BJ (cell line): Measurements from ENCODE around the gene BATF. TPM values are rescaled to one million over a fixed set of nuclear protein-coding genes. Genes with fewer than 3 reads are reported as not detected.

Source experiments
- CTCF ChIA-PET: fragments of 350-600 bp; formaldehyde crosslinking; extraction: SDS; loops from one replicate; lab custom pipeline; 2021; ENCODE audit warnings: antibody characterized with exemption, inconsistent platforms; lab: Yijun Ruan, JAX
- POLR2A ChIA-PET: fragments of 300-600 bp; sonication (Branson Sonifier 250); formaldehyde crosslinking; extraction: SDS; loops from one replicate; lab custom pipeline; 2021; ENCODE audit warnings: antibody characterized with exemption; lab: Charles Lee
- DNase-seq: peaks from one replicate; pipeline ENCODE4 v3.0.0-alpha.2; 2011; ENCODE audit warnings: low read depth
- H3K27me3 ChIP-seq: 2 replicates; pipeline ENCODE4 v1.6.0; 2011; ENCODE audit warnings: low read length; ENCODE audit not compliant: control insufficient read depth, insufficient read depth
- H3K36me3 ChIP-seq: 2 replicates; pipeline ENCODE4 v1.5.1; 2011; ENCODE audit warnings: low read length; ENCODE audit not compliant: control insufficient read depth, insufficient read depth
- H3K4me3 ChIP-seq: 2 replicates; pipeline ENCODE4 v1.5.1; 2011; ENCODE audit warnings: low read depth, mild to moderate bottlenecking, control low read depth, low read length
- polyA plus RNA-seq: library from polyadenylated mRNA; depleted of rRNA; stranded (reverse); fragments of >200 nt; gene quantifications from 2 replicates; pipeline ENCODE4 v1.2.3, GENCODE V29; 2011
- TF ChIP-seq, protein P1 (sequence below): IDR thresholded peaks from 2 replicates; pipeline ENCODE4 v1.5.1; 2011; ENCODE audit warnings: low read depth, mild to moderate bottlenecking, control low read depth, inconsistent platforms, low read length, moderate library complexity; ENCODE audit not compliant: insufficient read depth

Gene BATF
- polyA plus RNA-seq, 1 experiment, result not detected

DNA sequence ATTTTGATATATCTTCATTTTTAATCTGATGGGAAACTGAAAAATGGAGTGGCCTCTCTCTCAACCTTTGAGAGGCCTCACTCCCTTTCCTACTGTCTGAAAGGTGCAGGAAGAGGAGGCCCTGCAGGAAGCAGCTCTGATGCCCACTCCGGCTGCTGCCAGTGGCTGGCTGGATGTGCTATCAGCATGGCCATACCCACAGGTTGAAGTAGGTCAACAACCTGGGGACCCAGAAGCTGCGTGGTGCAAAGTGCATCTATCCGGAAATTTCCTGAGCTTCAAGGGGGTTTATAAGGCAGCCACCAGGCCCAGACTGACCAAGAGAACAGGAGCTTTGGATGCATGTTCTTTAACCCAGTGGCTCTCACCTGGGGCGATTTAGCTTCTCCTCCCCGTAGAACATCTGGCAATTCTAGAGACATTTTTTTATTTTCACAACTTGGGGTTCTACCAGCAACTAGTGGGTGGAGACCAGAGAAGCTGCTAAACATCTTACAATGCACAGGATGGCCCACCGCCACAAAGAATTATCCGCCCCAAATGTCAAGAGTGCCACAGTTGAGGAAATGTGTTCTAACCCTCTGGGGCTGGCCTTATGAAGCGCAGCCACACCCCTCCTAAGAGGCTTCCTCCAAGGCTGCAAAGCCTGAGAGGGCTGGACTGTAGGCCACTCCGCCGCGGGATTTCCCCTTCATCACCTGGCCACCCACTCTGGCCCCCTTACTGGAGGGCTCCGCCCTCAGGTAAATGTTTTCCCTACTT, 8.2 kb upstream of the BATF start:
- DNase-seq, result no peak
- TF ChIP-seq, protein P1, sequence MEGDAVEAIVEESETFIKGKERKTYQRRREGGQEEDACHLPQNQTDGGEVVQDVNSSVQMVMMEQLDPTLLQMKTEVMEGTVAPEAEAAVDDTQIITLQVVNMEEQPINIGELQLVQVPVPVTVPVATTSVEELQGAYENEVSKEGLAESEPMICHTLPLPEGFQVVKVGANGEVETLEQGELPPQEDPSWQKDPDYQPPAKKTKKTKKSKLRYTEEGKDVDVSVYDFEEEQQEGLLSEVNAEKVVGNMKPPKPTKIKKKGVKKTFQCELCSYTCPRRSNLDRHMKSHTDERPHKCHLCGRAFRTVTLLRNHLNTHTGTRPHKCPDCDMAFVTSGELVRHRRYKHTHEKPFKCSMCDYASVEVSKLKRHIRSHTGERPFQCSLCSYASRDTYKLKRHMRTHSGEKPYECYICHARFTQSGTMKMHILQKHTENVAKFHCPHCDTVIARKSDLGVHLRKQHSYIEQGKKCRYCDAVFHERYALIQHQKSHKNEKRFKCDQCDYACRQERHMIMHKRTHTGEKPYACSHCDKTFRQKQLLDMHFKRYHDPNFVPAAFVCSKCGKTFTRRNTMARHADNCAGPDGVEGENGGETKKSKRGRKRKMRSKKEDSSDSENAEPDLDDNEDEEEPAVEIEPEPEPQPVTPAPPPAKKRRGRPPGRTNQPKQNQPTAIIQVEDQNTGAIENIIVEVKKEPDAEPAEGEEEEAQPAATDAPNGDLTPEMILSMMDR, result no peak

DNA sequence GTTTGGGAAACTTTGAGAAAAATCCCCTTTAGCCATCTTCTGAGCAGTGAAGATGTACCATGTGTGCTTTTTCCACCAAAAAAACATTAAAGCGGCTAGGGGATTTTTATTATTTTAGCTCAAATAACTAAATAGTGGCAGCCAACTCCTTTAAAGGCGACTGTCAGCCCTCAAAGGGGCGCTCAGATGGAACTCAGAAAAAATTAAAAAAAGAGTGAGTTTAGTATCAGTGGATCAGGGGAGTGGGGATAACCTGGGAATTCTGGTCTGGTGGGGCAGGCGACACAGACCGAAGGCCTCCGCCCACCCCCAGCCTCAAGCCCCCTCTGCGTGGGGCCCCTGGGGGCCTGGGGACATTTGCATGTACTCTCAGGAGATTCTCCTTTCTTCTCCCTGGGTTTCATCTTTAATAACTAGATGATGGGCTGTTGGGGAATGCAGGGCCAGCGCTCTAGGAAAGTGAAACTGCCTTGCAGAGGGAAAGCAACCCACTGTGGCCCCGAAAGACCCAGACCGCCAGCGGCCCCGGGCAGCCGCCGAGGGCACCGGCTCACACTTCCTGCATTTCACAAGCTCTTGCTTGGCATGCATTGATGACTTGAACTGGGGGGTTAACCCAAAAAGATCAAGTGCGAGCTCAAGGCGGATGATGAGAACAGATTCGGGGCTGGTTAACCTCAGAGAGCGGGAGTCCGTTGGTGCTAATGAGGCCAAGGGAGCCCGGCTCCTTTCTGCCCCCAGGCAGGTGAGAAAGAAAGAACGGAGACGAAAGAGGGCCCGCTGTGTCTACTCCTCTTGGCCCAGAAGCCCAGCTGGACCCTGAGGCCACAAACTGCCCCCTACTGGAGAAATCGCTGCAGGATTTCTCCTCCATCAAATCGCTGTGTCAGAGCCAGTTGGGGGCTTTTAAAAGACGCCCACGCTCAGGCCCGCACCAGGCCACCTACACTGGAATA, 7.3 kb upstream of the BATF start:
- Histone ChIP-seq H3K36me3 (no peaks in the 10 kb centered on the region), H3K27me3 (peaks cover 7% of the 10 kb centered on the region), H3K4me3 (peak overlapping the region; percentile 29)
- TF ChIP-seq, protein P1, result no peak
- POLR2A ChIA-PET, result no interaction called here
- DNase-seq, result no peak
- CTCF ChIA-PET, result interaction anchor here (0.5 kb wide), 1 partner anchor 82 kb away, joined by 3 read pairs; no protein-coding TSS in a partner anchor

More for the DNA sequence above, 8.2 kb upstream of the BATF start:
- CTCF ChIA-PET, result no interaction called here
- H3K4me3 ChIP-seq, result no peak overlapping the region
- POLR2A ChIA-PET, result no interaction called here
- peaks cover 7% of the 10 kb centered on the region for H3K27me3 ChIP-seq
- H3K36me3 ChIP-seq, result no peaks in the 10 kb centered on the region

DNA sequence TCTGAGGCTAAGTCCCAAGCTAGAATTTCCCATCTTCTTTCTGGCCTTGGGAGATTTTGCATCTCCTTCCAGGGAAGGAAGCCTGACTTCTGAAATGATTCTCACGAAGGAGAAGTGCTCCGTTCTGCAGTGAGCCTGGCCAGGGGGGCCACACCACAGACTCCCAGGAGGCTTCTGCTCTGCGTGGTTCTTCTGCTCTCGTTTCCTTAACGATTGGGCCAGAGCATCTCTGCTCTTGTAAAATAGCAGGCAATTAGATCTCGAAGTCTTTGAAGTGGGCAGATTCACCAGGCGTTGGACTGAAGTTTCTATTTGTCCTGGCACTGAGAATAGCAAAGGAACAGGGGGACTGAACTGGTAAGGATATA, 6.7 kb upstream of the BATF start:
- TF ChIP-seq, protein P1, result no peak
- POLR2A ChIA-PET, result no interaction called here

DNA sequence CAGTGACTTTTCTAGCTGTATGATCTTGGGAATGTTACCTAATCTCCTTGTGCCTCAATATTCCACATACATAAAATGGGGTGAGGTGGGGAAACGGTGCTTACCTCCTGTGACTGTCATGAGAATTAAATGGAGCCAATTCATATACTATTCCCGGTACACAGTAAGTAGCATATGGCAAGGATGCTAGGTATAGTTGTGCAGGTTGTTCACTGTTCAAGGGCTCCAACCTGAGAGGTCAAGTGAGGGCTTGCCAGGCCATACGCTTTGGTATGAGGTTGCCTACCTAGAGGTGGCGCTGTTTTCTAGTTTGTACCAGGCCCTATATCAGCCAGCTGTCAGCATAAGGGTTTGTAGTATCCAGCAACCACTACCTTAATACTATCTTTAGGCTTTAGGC, 3.6 kb upstream of the BATF start:
- Histone ChIP-seq H3K36me3 (no peaks in the 10 kb centered on the region), H3K27me3 (peaks cover 7% of the 10 kb centered on the region), H3K4me3 (no peak overlapping the region)
- ChIA-PET CTCF (interaction anchor here (0.9 to 1.3 kb wide), 2 partner anchors 9 to 59 kb away, joined by 3 to 6 read pairs; no protein-coding TSS in a partner anchor), POLR2A (no interaction called here)
- DNase-seq, result no peak
- TF ChIP-seq, protein P1, result 0 out of 2 replicates have a peak, but pooled peaks have one; percentile 15

More for the DNA sequence above, 6.7 kb upstream of the BATF start:
- Histone ChIP-seq H3K4me3 (no peak overlapping the region), H3K27me3 (peaks cover 7% of the 10 kb centered on the region), H3K36me3 (no peaks in the 10 kb centered on the region)
- DNase-seq, result no peak
- CTCF ChIA-PET, result interaction anchor here (0.5 kb wide), 1 partner anchor 81 kb away, joined by 3 read pairs; no protein-coding TSS in a partner anchor

DNA sequence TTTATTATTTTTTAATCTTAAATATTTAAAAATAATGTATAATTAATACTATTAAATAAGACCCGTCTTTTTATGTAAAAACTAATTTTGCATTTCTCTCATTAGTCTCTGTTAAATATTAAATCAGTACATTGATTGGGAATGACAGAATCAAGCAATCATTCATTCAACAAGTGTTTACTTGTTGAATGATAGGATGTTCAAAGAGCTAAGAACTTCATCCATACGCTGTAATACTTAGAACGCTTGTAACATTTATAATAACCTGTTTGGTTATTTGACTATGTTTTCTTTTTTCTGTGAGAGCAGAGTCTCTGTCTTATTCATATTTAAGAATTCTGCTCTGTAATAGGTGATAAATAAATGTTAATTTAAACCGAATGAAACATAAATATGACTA, 2.9 kb upstream of the BATF start:
- Histone ChIP-seq H3K27me3 (peaks cover 7% of the 10 kb centered on the region), H3K36me3 (no peaks in the 10 kb centered on the region), H3K4me3 (no peak overlapping the region)
- CTCF ChIA-PET, result interaction anchor here (0.9 kb wide), 1 partner anchor 58 kb away, joined by 3 read pairs; no protein-coding TSS in a partner anchor
- DNase-seq, result no peak
- TF ChIP-seq, protein P1, result no peak
- POLR2A ChIA-PET, result no interaction called here
